SH-SY5Y (cell line): ENCODE data around the gene CYB5B.

Experiments
- GATA2 ChIP-seq: IDR thresholded peaks from 2 replicates; pipeline ENCODE4 v1.6.1; 2011; ENCODE audit warnings: mild to moderate bottlenecking, low read depth, low read length
- GATA3 ChIP-seq: IDR thresholded peaks from 2 replicates; pipeline ENCODE4 v1.6.1; 2011; ENCODE audit warnings: low read depth, mild to moderate bottlenecking, low read length, moderate library complexity

- no peak for TF ChIP-seq GATA2
- TF ChIP-seq GATA3: no peak
Measured at GRCh38 chr16:69412287-69412686, 12.1 kb upstream of the CYB5B start.
